HCT116 (cell line): ENCODE measurements around the gene LINGO1. TPM values are rescaled to one million over a fixed set of nuclear protein-coding genes. Genes with fewer than 3 reads are reported as not detected.

Source experiments
- ATAC-seq: fragments of 200-7000 bp; cut with Tn5 transposase; 2 replicates; pipeline ENCODE4 v1.9.1; 2020; ENCODE audit warnings: mild to moderate bottlenecking, moderate library complexity
- BruUV-seq: library from RNA; stranded (reverse); fragments of 400-500 nt; replicated peaks from 2 replicates; lab custom pipeline; 2021; lab: Mats Ljungman, UMichigan
- CTCF ChIA-PET: fragments of 300-600 bp; sonication (Branson Sonifier 250); formaldehyde crosslinking; loops from one replicate; lab custom pipeline; 2021; ENCODE audit warnings: antibody characterized with exemption; lab: Charles Lee
- POLR2A ChIA-PET: fragments of 300-600, 350-600 bp; sonication (Branson Sonifier 250); formaldehyde crosslinking; loops from one replicate; lab custom pipeline; 2021; ENCODE audit warnings: antibody characterized with exemption; lab: Charles Lee
- RAD21 ChIA-PET, 2 experiments: fragments of 300-600 bp; sonication (Branson Sonifier 250); formaldehyde crosslinking; loops; one replicate each; lab custom pipeline; 2023; ENCODE audit warnings: low total read pairs in 2 of 2; ENCODE audit not compliant: uncharacterized antibody in 2 of 2, unreplicated experiment in 2 of 2, low non-redundant PET in 1 of 2; lab: Charles Lee
- DNase-seq: peaks from one replicate; pipeline ENCODE4 v3.0.0-alpha.2; 2010; ENCODE audit warnings: low read depth, low spot score
- H2AFZ ChIP-seq: fragments of 200-600 bp; shearing (Covaris generic), sonication (generic); 2 replicates; pipeline ENCODE4 v1.6.1; 2017; ENCODE audit warnings: low read depth, mixed run types, mixed read lengths, antibody characterized with exemption, low read length; ENCODE audit not compliant: poor library complexity, severe bottlenecking
- H3K27ac ChIP-seq: 2 replicates; pipeline ENCODE4 v1.5.1; 2012; ENCODE audit warnings: low read depth, low read length
- H3K27me3 ChIP-seq: fragments of 200-600 bp; sonication (generic); 2 replicates; pipeline ENCODE4 v1.6.1; 2016; ENCODE audit warnings: mixed run types, low read length, mixed read lengths; ENCODE audit not compliant: insufficient read depth
- H3K36me3 ChIP-seq, 2 experiments: fragments of 200-500 bp in 1 of 2; fragments of 200-600 bp in 1 of 2; sonication (Bioruptor generic) in 1 of 2; sonication (generic) in 1 of 2; 2 replicates each; pipeline versions ENCODE4 v1.5.1 to v1.6.1; 2014 to 2016; ENCODE audit warnings: low read length in 2 of 2, inconsistent platforms in 1 of 2, mixed read lengths in 1 of 2, mixed run types in 1 of 2; ENCODE audit not compliant: insufficient read depth in 2 of 2, control insufficient read depth in 1 of 2
- H3K4me1 ChIP-seq, 2 experiments: fragments of 200-600 bp in 1 of 2; sonication (generic) in 1 of 2; 2 replicates each; pipeline versions ENCODE4 v1.5.1 to v1.6.1; 2012 to 2017; ENCODE audit warnings: low read length in 2 of 2, inconsistent platforms in 1 of 2, mild to moderate bottlenecking in 1 of 2, mixed read lengths in 1 of 2, mixed run types in 1 of 2, moderate library complexity in 1 of 2; ENCODE audit not compliant: insufficient read depth in 2 of 2, control insufficient read depth in 1 of 2
- H3K4me2 ChIP-seq: fragments of 200-600 bp; sonication (generic); 2 replicates; pipeline ENCODE4 v1.6.1; 2017; ENCODE audit warnings: mixed run types, low read length, mixed read lengths
- H3K4me3 ChIP-seq, 2 experiments: fragments of 200-600 bp in 1 of 2; sonication (generic) in 1 of 2; replicated peaks in 1 of 2; 2 replicates each; pipeline ENCODE4 v1.5.1; 2011 to 2016; ENCODE audit warnings: low read length in 2 of 2, control low read depth in 1 of 2, low read depth in 1 of 2, mild to moderate bottlenecking in 1 of 2, mixed read lengths in 1 of 2, mixed run types in 1 of 2
- H3K79me2 ChIP-seq: fragments of 200-600 bp; sonication (generic); 2 replicates; pipeline ENCODE4 v1.6.1; 2017; ENCODE audit warnings: mild to moderate bottlenecking, mixed run types, low read length, moderate library complexity, mixed read lengths; ENCODE audit not compliant: insufficient read depth
- H3K9ac ChIP-seq: fragments of 200-600 bp; sonication (generic); 2 replicates; pipeline ENCODE4 v1.6.1; 2016; ENCODE audit warnings: low read length, mixed read lengths
- H3K9me2 ChIP-seq: fragments of 200-600 bp; sonication (generic), shearing (Covaris generic); 2 replicates; pipeline ENCODE4 v1.6.1; 2017; ENCODE audit warnings: mixed run types, mild to moderate bottlenecking, moderate library complexity; ENCODE audit not compliant: insufficient read depth
- H3K9me3 ChIP-seq, 2 experiments: fragments of 200-500 bp in 1 of 2; fragments of 200-600 bp in 1 of 2; sonication (Bioruptor generic) in 1 of 2; sonication (generic) in 1 of 2; 2 replicates each; pipeline ENCODE4 v1.6.1; 2014 to 2017; ENCODE audit warnings: low read length in 2 of 2, mixed read lengths in 2 of 2, inconsistent platforms in 1 of 2, low read depth in 1 of 2, mild to moderate bottlenecking in 1 of 2, mixed run types in 1 of 2, moderate library complexity in 1 of 2; ENCODE audit not compliant: control insufficient read depth in 1 of 2, insufficient read depth in 1 of 2
- H4K20me1 ChIP-seq: fragments of 200-600 bp; sonication (generic), shearing (Covaris generic); 2 replicates; pipeline ENCODE4 v1.6.1; 2017; ENCODE audit warnings: mixed run types, mild to moderate bottlenecking, moderate library complexity; ENCODE audit not compliant: insufficient read depth
- CBX3 ChIP-seq: IDR thresholded peaks from 2 replicates; pipeline ENCODE4 v1.6.1; 2012; ENCODE audit warnings: low read depth
- CEBPB ChIP-seq: IDR thresholded peaks from 2 replicates; pipeline ENCODE4 v1.6.1; 2012; ENCODE audit warnings: low read depth
- CTCF ChIP-seq, 3 experiments: fragments of 200-600 bp in 1 of 3; sonication (generic) in 1 of 3; IDR thresholded peaks in 2 of 3; conservative IDR thresholded peaks in 1 of 3; 2 replicates each; pipeline ENCODE4 v1.5.1; 2012 to 2017; ENCODE audit warnings: low read depth in 2 of 3, low read length in 2 of 3, antibody characterized with exemption in 1 of 3, borderline replicate concordance in 1 of 3, control low read depth in 1 of 3, mild to moderate bottlenecking in 1 of 3, mixed read lengths in 1 of 3, mixed run types in 1 of 3, moderate library complexity in 1 of 3; ENCODE audit not compliant: insufficient read depth in 1 of 3
- ELF1 ChIP-seq: IDR thresholded peaks from 2 replicates; pipeline ENCODE4 v1.6.1; 2012; ENCODE audit warnings: low read depth, borderline replicate concordance
- EZH2 ChIP-seq: fragments of 200-600 bp; sonication (generic); IDR thresholded peaks from 2 replicates; pipeline ENCODE4 v1.6.1; 2017; ENCODE audit warnings: antibody characterized with exemption, mixed run types
- EZH2phosphoT487 ChIP-seq: fragments of 200-600 bp; IDR thresholded peaks from 2 replicates; pipeline ENCODE4 v1.6.1; 2018; ENCODE audit warnings: antibody characterized with exemption, borderline replicate concordance
- JUND ChIP-seq: IDR thresholded peaks from 2 replicates; pipeline ENCODE4 v1.6.1; 2012
- MAX ChIP-seq: IDR thresholded peaks from 2 replicates; pipeline ENCODE4 v1.6.1; 2012
- POLR2AphosphoS5 ChIP-seq: IDR thresholded peaks from 2 replicates; pipeline ENCODE4 v1.6.1; 2011; ENCODE audit warnings: mild to moderate bottlenecking, low read depth, low read length, moderate library complexity
- RAD21 ChIP-seq: IDR thresholded peaks from 2 replicates; pipeline ENCODE4 v1.6.1; 2012; ENCODE audit warnings: low read depth, mild to moderate bottlenecking
- REST ChIP-seq: IDR thresholded peaks from 2 replicates; pipeline ENCODE4 v1.6.1; 2012; ENCODE audit warnings: low read depth
- SIN3A ChIP-seq: IDR thresholded peaks from 2 replicates; pipeline ENCODE4 v1.6.1; 2012; ENCODE audit warnings: low read depth
- SRF ChIP-seq: IDR thresholded peaks from 2 replicates; pipeline ENCODE4 v1.6.1; 2012; ENCODE audit warnings: low read depth
- TCF7L2 ChIP-seq: IDR thresholded peaks from 2 replicates; pipeline ENCODE4 v1.7.0; 2011; ENCODE audit warnings: borderline replicate concordance, inconsistent platforms; ENCODE audit not compliant: insufficient read depth, insufficient read length; ENCODE audit errors: extremely low read depth
- ZBTB33 ChIP-seq: IDR thresholded peaks from 2 replicates; pipeline ENCODE4 v1.6.1; 2011; ENCODE audit warnings: mild to moderate bottlenecking, low read length, moderate library complexity; ENCODE audit not compliant: insufficient replicate concordance; ENCODE audit errors: extremely low read depth
- ZFX ChIP-seq: fragments of 450-650 bp; IDR thresholded peaks from 2 replicates; pipeline ENCODE4 v1.6.1; 2017
- ZNF274 ChIP-seq: fragments of 200-500 bp; sonication (Bioruptor generic); IDR thresholded peaks from 2 replicates; pipeline ENCODE4 v1.6.1; 2014; ENCODE audit warnings: mild to moderate bottlenecking, low read depth, low read length, inconsistent platforms
- intact Hi-C: fragments of 100-400 bp; cut with micrococcal nuclease; formaldehyde crosslinking; loops from 2 replicates; pipeline ENCODE4 v1.10.0; 2022
- total RNA-seq: library from RNA; stranded (reverse); gene quantifications from one replicate; pipeline ENCODE4 v1.2.1, GENCODE V29; 2021; ENCODE audit not compliant: unreplicated experiment

Gene LINGO1
- total RNA-seq, 1 experiment from 2014 or later = 15.6 TPM

GRCh38 chr15:77633134-77633912, 611 bp upstream of the LINGO1 start:
- peak; percentile 74 for DNase-seq
- Histone ChIP-seq H4K20me1 (no peaks in the 10 kb centered on the region), H3K36me3 (no peaks in the 10 kb centered on the region), H3K27me3 (no peaks in the 10 kb centered on the region), H3K9ac (peak overlapping the region; percentile 62), H3K79me2 (no peaks in the 10 kb centered on the region; the same call in 1 of the 2 replicates), H3K9me3 (no peaks in the 10 kb centered on the region), H3K4me1 (peaks cover 11 to 29% of the 10 kb centered on the region in 2 experiments; a peak in 3 of 4 replicates), H3K27ac (peak overlapping the region; percentile 44; the same call in 1 of the 2 replicates), H3K4me3 (peak overlapping the region; percentile 48 to 71), H3K9me2 (no peaks in the 10 kb centered on the region), H3K4me2 (peak overlapping the region; percentile 99), H2AFZ (peak overlapping the region; percentile 71)
- CTCF ChIA-PET = interaction anchor here (0.6 to 5.3 kb wide), 35 partner anchors 8 to 660 kb away, joined by 3 to 72 read pairs (median 5); no protein-coding TSS in a partner anchor
- RAD21 ChIA-PET = interaction anchor here (0.6 to 1.5 kb wide), 5 partner anchors 187 to 626 kb away, joined by 3 to 15 read pairs (median 5); no protein-coding TSS in a partner anchor
- POLR2A ChIA-PET = interaction anchor here (0.9 to 1.1 kb wide), 2 partner anchors 21 to 187 kb away, joined by 3 read pairs; no protein-coding TSS in a partner anchor
- intact Hi-C loops = loop anchor here (1.0 to 5.0 kb wide), 4 partner anchors 188 to 515 kb away; no protein-coding TSS in a partner anchor
- no TSS peak for BruUV-seq
- ATAC-seq = peak; percentile 89
- TF ChIP-seq SIN3A = no peak
- TF ChIP-seq CTCF (IDR thresholded peaks at IDR 0.05 in 2 of 3, conservative IDR thresholded peaks at IDR 0.05 in 1 of 3; ENCODE audit: borderline replicate concordance in 1 of 3, insufficient read depth in 1 of 3, low read depth in 2 of 3, low read length in 2 of 3) = peak; percentile 99 to 100 (median 100)
- peak; percentile 92 for TF ChIP-seq RAD21
- no peak for TF ChIP-seq ZBTB33
- TF ChIP-seq CBX3 = peak; percentile 56; the same call in 1 of the 2 replicates
- no peak for TF ChIP-seq ZFX
- TF ChIP-seq REST = no peak
- TF ChIP-seq MAX = peak; percentile 64
- no peak for TF ChIP-seq ZNF274
- no peak for TF ChIP-seq EZH2phosphoT487
- TF ChIP-seq POLR2AphosphoS5 = peak; percentile 71
- no peak; the same call in 1 of the 2 replicates for TF ChIP-seq SRF
- no peak for TF ChIP-seq TCF7L2
- no peak for TF ChIP-seq EZH2
- TF ChIP-seq JUND = no peak
- no peak for TF ChIP-seq ELF1
- no peak for TF ChIP-seq CEBPB
